GM21367 (cell line): ENCODE measurements around the gene PRKCD.

Experiments
- ATAC-seq: cut with Tn5 transposase; IDR thresholded peaks from one replicate; pipeline ENCODE4 v1.9.1; 2021; ENCODE audit not compliant: unreplicated experiment

PRKCD gene

DNA sequence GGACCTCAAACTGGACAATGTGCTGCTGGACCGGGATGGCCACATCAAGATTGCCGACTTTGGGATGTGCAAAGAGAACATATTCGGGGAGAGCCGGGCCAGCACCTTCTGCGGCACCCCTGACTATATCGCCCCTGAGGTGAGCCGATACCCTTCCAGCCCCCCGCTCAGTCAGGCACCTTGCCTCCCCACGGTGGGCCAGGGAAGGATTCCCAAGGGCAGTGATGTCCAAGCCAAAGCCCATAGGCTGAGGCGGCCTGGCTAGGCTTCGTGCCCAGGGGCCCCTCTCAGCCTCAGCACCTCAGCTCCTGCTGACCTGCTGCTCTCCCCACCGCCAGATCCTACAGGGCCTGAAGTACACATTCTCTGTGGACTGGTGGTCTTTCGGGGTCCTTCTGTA is 27.7 kb downstream of the PRKCD start:
- ATAC-seq: no peak

DNA sequence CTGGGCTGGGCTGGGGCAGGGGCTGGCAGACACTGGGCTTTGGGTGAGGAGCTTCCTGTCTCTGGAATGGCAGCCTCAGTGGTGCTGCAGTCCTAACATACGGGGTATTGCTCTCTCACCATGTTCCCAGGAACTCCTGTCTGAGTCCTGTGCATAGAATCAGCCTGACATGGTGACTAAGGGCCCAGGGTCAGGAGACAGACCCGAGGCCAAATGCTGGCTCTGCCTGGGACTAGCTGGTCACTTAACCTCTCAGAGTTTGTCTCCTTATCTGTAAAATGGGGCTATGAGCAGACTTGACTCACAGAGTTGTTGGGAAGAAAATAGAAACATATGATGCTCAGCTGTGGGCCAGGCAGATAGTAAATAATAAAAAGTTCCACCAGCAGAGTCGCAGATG is 28.3 kb downstream of the PRKCD start:
- no peak for ATAC-seq

DNA sequence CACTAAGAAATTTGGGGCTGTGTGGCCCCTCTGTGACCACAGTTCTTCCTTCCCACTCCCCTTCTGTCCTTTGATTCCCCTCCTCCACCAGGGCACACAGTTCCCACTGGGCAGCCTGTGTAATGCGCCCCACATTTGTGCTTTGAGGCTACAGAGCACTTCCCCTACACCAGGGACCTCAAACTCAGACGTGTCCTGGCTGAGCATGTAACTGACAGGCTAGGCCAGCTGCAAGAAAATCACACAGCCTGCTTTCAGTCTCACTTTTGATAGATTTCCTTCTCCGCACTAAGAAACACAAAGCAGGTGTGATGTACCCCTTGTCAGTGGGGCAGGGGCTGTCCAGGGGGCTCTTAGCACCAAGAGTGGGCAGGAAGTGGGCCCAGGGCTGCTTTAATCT is 29.6 kb downstream of the PRKCD start:
- ATAC-seq: peak; percentile 40

DNA sequence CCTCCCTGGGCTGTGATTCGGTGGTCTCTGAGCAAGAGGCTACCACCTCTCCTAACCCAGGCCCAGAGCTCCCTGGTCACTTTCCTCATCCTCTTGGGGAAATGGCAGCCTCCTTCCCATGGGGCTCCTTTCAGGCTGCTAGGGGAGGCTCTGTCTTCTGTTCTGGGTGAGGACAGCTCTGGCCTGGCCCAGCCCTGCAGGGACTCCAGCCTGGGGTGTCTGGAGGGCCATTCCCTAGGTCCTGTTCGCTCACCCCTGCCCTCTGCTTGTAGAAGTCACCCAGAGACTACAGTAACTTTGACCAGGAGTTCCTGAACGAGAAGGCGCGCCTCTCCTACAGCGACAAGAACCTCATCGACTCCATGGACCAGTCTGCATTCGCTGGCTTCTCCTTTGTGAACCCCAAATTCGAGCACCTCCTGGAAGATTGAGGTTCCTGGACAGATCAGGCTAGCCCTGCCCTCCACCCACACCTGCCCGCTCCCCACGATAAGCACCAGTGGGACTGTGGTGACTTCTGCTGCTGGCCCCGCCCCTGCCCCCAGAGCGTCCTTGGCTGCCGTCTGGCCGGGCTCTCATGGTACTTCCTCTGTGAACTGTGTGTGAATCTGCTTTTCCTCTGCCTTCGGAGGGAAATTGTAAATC is 30.9 kb downstream of the PRKCD start:
- no peak for ATAC-seq

DNA sequence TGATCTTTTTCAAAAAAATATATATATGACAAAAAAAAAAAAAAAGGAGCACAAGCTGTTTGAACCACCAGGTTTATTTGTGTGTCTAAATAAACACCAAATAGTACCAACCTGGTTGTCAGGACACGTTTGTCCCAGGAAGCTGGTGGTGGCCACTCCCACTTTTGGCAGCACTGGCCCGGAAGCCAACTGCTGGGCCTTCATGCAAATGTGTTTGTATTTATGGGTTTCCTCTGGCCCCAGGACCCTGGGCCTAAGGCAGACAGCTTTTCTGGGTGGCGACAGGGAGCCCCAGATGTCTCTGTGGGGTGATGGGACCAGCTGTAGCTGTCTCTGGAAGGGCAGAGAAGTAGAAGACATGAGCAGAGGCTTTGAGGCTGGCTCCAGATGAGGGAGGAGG is 31.6 kb downstream of the PRKCD start:
- ATAC-seq: peak; percentile 40

DNA sequence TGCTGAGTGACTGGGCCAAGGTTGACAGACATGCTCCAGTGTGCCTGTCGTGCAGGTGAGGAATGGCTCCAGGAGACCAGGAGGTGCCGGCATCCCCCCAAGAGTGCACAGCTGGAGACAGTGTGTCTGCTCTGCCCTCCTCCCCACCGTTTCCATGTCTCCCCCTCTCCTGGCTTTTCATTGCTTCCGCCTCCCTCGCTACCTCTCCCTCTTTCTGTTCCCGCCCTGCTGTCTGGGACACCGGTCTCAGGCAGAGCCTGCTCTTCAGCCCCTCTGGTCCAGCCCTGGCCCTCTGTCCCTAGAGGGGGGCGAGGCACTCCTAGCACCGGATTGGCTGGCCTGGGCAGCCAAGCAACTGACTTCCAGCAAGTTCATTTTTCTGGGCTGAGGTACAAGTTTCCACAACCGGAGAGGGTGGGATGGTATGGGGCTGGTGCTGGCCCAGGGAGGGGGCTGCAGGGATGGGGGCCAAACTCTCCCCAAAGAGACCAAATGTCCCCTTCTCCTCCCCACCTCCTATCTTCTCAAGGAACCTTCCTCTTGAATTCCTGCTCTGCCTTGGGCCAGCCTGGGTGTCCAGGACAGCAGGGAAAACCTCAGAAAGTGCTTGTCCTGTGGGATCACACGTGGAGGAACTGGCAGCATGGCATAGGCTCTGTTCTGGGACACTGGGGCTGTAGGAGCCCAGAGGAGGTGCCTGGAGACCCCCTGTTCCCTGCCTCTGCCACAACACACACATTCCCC is 32.6 kb downstream of the PRKCD start:
- ATAC-seq: no peak

DNA sequence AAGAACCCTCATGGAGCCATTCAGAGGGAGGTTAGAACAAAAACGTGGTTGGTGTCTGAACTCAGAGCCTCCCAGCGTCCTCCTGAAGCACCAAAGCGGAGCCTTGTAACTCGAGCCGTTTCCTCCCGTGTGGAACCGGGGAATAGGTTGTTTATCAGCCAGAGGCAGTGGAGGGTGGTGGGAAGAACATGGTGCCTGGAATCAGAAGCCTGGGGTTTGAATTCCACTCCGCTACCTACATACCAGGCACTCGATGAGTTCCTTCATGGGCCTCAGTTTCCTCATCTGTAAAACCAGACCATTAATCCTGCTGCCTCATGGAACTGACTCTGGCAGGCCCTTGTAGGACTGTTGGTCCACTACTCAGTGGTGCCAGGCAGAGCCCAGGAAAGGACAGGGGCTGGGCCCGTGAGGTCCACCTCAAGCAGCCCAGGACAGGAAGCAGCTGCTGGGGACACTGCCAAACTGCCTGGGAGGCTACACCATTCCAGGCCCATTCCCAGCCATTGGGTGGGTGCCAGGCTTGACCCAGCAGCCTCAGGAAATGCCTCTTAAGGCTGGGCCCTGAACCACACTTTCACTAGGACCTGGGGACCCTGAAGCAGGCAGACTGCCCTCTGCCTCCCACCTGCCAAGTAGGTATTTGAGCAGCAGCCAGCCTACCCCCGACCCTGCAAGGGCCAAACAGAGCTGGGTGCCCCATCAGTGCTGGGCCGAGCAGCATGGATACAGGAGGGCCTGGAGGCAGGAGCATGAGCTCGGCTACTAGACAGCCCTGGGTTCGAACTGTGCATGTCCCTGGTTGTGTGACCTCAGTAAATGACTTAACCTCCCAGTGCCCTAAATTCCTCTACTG is 33.4 kb downstream of the PRKCD start:
- no peak for ATAC-seq

DNA sequence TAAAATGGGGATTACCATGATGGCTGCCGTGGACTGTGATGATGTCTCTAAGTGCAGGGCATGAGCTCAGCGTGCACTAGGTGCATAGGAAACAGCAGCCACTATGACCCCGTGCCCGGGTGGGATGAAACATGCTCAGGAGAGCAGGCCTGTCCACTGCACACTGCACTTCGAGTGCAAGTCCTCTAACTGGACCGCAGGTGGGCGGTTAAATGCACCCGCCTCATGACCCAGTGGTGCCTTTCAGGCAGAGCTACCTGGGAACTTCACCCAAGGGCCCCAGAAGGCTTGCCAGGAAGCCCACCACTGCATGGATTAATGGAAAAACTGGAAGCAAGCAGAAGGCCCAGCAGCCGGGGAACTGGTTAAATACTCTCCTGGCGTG is 34.0 kb downstream of the PRKCD start:
- no peak for ATAC-seq

DNA sequence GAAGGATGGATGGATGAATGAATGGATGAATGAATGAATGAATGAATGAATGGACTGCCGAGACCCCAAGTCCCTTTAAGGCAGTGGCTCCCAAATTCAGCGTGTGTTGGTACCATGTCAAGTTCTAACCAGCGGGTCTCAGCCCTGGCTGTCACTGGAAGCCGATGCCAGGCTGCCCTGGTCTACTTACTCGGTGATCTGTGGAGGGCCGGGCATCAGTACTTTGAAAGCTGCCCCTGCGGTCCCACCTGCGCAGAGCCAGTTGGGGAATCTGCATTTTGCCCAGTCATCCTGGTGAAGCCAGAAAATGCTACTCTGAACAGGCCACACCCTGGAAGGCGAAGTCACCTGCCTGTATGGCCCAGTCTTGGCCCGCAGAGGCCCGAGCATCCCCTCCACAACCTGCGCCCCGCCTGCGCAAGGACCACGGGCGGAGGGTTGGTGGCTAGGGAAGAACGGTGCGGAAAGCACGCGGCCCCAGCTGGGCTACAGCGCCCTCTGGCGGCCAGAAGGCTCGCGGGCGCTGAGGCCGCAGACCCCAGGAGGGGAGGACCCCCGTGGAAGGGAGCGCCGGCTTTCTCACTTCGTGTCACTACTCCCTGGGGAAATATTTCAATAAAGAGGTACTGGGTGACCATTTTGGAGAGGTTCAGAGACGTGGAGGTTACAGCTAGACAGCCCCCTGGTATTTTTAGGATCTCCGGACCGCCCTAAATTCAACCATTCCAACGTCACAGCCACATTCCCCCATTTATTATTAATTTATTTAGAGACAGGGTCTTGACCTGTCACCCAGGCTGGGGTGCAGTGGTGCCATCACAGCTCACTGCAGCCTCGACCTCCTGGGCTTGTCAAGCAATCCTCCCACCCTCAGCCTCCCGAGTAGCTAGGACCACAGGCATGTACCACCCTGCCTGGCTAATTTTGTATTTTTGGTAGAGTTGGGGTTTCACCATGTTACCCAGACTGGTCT is 34.9 kb downstream of the PRKCD start:
- no peak for ATAC-seq

DNA sequence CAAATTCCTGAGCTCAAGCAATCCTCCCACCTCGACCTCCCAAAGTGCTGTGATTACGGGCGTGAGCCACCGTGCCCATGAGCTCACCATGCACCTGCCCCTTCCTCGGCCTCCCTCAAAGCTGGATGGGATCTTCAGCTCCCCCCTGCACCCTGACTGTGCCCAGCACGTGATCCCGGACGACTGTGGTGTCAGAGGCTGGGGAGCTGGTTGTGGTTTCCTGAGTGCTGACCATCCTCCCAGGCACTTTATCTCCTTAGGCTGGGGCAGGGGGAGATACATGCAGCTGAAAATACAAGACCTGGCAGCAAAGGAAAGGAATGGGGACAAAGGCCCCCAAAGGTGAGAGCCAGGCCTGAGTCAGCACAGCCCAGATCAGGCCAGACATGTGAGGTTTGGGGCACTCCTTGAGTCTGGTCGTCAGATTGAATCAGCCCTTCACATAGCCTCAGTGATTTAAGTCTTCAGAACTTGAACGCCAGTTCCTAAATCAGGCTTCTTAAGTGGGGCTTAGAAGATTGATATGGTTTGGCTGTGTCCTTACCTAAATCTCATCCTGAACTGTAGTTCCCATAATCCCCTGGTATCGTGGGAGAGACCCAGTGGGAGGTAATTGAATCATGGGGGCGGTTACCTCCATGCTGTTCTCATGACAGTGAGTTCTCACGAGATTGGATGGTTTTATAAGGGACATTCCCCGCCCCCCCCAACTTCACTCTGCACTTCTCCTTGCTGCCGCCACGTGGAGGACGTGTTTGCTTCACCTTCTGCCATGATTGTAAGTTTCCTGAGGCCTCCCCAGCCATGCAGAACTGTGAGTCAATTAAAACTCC is 35.8 kb downstream of the PRKCD start:
- no peak for ATAC-seq

DNA sequence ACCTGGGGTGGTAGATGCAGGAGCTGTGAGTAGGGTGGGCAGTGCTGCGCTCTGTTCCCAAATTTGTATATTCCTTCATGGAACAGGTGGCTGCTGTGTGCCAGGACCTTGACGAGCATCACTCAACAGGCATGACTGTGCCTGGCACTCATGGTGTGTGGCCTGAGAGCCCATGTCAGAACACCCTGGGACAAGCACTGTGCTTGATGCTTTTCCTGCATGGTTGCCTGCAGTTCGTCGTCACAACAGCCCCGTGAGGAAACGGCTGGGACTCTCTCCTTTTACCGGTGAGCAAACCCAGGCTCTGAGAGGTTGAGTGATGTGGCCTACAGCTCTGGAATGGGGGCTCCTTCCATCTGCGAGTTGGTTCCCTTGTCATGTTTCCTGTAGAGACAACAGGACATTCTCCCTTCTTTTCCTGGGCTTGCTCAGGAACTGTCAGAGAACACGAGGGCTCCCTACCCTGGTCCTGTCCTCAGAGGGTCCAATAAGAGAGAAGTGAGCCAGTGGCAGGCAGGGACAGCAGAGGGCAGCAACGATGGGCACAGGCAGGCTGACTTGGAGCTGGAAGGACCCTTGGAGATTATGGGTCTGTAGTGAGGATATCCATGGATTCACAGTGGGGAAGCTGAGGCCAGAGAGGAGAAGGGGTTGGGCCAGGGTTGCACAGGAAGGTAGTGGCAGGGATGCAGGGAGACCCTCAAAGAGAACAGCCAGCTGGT is 37.4 kb downstream of the PRKCD start:
- no peak for ATAC-seq

DNA sequence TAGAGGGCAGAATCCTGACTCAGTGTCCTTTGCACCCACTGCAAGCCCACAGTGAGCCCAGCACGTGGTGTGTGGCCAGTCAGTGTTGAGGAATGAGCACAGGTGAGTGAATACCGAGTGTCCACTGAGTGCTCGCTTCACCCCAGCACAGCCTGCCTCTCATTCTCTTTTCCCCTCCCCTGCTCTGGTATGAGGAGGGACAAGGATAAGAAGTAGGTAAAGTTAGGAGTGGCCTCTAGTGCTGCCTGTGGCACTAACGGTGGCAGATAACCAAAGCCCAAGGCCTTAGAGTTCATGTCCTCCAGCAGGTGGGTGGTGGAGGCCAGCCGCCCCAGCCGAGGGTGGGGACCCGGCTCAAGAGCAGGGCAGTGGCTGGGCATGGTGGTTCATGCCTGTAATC is 38.0 kb downstream of the PRKCD start:
- ATAC-seq: no peak

DNA sequence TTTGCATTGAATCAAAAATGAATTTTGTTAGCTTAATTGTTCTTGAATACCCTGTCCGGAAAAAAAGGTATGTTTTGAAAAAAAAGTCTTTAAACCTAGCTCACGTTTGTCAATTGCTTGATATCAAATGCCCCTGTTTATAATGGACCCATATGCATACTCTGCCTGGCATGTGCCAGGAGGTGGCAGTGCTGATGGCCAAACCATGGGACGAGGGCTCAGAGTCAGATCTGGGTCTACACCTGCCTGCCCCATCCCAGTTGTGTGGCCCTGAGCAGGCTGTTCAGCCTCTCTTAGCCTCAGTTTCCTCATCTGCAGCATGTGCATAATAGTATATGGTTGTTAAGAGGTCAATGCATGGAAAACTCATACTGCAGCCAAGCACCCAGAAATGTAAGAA is 38.8 kb downstream of the PRKCD start:
- ATAC-seq: no peak

DNA sequence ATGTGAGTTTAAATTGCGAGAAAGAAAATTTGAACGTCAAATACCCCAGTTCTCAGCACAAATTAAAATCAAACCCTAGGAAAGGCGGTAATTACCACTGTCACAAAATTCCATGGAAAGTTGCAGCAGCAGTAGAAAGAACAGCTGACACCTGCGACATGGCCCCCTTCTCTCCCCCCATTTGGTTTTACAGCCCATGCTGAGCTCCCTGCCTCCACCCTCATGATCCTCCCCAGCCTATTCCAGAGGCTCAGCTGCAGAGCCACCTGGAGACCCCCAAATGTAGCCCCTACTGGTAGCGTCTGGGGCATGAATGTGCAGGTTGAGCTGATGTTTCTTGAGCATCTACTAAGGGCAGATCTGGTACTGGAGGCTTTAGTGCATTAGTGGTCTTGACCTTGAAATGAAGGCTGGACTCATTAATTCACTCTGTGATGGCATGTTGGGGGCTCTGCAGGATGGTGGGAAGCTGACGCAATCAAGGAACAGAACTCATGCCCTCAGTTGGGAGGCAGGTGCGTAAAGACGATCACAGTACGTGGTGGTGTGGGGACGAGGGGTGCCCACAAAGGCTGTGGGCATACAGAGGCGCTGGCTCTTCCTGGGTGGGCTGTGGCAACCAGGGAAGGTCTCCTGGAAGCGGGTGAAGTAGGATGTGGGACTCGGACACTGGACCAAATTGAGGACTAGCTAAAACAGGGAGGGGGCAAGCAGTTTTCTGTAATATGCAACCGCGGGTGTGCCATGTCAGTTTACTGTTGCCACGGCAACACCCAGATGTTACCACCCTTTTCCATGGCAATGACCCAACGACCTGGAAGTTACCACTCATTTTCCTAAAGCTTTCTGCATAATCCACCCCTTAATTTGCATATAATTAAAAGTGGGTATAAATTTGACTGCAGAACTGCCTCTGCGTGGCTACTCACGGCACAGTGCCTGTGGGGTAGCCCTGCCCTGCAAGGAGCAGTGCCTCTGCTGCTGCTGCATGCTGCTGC is 39.8 kb downstream of the PRKCD start:
- ATAC-seq: no peak

DNA sequence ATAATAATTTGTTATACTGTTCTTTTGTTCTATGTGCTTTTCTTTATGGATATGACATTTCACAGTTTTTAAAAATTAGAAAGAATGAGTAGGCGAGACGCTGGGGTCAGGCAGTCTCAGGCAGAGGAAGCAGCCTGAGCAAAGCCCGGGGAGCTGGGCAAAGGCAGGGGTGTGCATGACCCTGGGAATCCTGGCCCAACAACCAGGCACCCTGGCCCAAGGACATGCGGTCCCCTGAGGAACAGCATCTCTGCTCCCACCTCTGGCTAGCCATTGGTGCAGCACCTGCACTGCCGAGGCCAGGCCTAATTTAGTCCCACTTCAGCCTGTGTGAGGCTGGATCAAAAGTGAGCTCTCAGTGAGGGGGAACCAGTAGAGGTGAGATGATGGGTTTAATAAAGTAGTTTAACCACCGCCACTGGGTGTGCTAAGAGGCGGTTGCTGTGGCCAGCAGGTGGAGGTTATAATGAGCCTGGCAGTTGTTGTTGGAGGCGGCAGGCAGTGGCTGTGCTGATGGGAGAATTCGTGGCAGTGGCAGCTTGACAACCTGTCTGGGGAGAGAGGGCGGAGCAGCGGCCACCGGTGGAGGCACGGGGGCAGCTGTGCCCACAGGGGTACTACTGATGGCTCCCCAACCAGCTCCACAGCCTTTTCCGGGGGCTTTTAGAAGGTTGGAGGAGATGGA is 41.5 kb downstream of the PRKCD start:
- no peak for ATAC-seq

DNA sequence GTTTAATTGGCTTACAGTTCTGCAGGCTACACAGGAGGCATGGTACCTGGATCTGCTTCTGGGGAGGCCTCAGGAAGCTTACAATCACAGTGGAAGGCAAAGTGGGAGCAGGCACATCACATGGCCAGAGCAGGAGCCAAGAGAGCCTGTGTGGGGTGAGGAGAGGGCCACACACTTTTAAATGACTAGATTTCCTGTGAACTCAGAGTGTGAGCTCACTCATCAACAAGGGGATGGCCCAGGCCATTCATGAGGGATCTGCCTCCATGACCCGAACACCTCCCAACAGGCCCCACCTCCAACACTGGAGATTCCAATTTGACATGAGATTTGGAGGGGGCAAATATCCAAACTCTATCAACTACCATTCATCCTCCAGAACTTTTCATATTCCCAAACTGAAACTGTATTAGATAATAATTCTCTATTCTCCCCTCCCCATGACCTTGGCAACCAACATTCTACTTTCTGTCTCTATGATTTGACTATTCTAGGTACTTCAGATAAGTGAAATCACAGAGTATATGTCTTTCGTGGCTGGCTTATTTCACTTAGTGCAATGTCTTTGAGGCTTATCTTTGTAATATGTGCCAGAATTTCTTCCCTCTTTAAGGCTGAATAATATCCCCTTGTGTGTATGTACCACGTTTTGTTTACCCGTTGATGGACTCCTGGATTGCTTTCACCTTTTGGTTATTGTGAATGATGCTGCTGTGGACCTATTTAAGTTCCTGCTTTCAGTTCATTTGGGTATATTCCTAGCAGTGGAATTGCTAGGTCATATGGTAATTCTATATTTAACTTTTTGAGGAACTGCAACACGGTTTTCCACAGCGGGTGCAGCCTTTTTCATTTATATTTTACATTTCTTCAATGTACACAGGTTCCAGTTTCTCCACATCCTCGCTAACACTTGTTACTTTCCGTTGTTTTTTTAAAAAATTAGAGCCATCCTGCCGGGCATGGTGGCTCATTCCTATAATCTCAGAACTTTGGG is 51.0 kb downstream of the PRKCD start:
- no peak for ATAC-seq
